ENCODE measurements around the gene DEF6.

Gene DEF6

GRCh38 chr6:35351422-35351821 lies 53.8 kb downstream of the DEF6 start:
- no peak for DNase-seq

- no peak for DNase-seq
Measured at GRCh38 chr6:35352735-35353134, 55.1 kb downstream of the DEF6 start.

- DNase-seq, result no peak
Measured at GRCh38 chr6:35354361-35355135, 56.9 kb downstream of the DEF6 start.

DNA sequence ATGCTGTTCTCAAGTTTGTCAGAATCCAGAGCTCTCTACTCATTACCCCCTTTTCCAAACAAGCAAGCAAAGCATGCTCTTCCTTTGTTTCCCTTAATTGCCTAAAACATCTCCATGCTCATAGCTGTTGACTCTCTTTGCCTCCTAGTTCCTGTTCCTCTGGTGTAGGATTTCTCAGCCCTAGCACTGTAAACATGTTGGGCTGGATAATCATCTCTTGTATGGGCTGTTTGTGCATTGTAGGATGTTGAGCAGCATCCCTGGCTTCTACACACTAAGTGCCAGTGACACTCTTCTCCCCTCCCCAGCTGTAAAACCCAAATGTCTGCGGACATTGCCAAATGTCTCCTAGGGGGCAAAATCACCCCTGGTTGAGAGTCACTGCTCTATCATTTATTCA lies 58.8 kb downstream of the DEF6 start:
- DNase-seq, result no peak

GRCh38 chr6:35357677-35358076 lies 60.1 kb downstream of the DEF6 start:
- DNase-seq, result no peak

- DNase-seq, result no peak
Measured at GRCh38 chr6:35358086-35358485, 60.5 kb downstream of the DEF6 start.

DNA sequence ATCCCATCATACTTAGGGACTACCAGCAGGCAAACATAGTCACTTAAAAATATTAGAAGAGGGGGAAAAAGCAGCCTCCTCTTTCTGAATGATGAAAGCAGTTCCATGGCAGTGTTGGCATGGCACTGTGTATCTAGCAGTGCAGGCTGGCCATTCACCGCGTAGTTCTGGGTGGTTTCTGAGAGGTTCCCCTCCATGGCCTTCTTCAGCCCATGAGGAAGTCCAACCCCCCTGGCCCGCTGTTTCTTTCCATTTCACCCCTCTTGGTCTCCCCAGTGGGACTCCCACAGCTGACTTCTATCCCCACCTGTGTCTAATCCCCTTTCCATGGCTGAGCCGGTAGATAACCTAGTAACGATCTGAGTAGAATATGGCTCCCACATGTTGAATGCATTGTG lies 61.7 kb downstream of the DEF6 start:
- no peak for DNase-seq

GRCh38 chr6:35359744-35360348 lies 62.2 kb downstream of the DEF6 start:
- peak; percentile 92 for DNase-seq

- peak; percentile 42 for DNase-seq
Measured at GRCh38 chr6:35360349-35361138, 62.9 kb downstream of the DEF6 start.

GRCh38 chr6:35362200-35362599 lies 64.6 kb downstream of the DEF6 start:
- no peak for DNase-seq

DNA sequence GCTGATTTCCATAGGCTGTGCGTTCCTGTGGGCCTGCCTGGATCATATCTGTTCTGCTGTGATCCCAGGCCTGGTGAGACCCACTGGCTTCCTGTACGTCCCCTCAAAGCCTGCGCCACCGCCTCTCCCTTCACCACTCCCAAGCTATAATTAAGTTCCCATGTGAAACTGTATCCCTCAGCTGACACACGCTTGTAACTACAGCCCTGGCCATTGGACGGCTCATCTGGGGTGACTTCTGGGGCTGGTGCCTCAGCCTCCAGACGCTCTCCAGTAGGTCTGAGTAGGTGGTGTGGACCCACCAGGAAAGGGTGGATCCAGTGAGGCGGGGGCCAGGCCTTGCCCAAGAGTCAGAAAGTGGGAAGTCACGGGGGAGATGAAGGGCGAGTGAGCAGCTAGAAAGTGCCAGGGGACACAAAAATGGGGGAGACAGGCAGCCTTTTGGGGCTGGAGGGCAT lies 65.7 kb downstream of the DEF6 start:
- DNase-seq, result peak; percentile 80

DNA sequence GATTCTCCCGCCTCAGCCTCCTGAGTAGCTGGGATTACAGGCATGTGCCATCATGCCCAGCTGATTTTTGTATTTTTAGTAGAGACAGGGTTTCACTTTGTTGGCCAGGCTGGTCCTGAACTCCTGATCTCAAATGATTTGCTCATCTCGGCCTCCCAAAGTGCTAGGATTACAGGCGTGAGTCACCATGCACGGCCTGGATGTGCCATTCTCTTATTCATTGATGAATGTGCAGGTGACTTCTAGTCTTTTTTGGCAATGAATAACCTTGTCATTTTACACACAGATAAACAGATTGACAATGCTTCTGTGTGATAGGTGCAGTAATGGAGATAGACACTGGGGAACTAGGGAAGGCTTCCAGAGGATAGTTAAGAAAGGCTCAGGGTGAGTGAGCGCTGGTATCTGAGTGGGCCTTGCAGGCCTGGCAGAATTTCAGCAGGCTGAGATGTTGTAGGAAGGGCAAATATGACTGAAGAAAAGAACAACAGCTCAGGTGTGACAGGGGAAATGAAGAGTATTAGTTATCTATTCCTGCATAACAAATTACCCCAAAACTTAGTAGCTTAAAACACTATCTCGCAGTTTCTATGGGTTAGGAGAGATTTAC lies 68.1 kb downstream of the DEF6 start:
- no peak for DNase-seq

GRCh38 chr6:35366204-35366596 lies 68.6 kb downstream of the DEF6 start:
- DNase-seq, result no peak

DNA sequence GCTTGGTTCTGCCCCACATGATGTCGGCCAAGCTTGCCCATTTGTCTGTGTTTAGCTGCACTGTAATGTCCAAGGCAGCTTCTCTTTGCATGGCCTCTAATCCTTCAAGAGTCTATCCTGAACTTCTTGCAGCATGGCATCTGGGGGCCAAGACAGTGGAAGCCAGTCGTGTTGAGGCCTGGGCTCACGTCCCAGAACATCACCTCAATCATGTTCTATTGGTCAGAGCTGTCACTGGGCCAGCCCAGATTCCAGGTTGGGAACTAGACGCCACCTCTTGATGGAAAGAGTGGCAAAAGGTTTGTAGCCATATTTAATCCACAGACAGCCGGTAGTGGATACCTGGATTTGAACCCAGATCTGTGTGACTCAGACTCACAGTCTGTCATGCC lies 70.0 kb downstream of the DEF6 start:
- DNase-seq, result no peak

GRCh38 chr6:35368038-35368887 lies 70.6 kb downstream of the DEF6 start:
- DNase-seq, result peak; percentile 95

DNA sequence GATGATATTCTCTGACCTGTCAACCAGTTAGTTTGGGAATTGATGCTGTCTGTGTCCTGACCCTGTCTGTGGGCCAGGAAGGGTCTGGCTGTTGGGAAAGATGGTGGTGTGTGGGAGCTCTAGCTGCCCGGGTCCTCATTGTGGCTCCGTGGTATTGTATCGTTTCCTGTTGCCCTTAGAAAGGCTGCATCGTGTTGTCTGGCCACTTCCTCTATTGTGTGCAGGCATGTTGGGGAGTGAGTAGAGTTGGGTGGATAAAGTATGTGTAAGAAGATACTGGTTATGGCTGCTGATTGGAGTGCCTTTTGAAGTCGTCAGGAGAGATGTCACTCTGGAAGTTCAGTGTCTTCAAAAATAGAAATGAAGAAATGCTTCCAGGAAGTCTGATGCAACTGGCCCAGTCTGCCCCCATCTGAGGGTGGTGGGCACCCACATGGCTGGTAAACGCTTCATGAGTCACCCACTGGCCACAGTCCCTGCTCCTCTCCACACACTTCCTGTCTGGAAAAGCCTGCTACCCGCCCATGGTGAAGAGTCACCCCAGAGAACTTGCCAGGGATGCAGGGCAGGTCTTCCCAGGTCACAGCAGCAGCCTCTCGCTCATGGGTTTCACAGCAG lies 72.6 kb downstream of the DEF6 start:
- peak; percentile 96 for DNase-seq

- DNase-seq, result peak; percentile 86
Measured at GRCh38 chr6:35370785-35371493, 73.3 kb downstream of the DEF6 start.

All from fibroblast of upper back skin (primary cell).